ENCODE measurements around the gene TBC1D8.

Gene TBC1D8

GRCh38 chr2:101030866-101031554 is 120.2 kb downstream of the TBC1D8 start:
- in situ Hi-C loops (cut with MboI; ENCODE audit: low sequenced_read_pairs, unreplicated experiment), result no loop called here

GRCh38 chr2:101027852-101028251 is 123.3 kb downstream of the TBC1D8 start:
- no peak for DNase-seq (ENCODE audit: low spot score)
- no peak for TF ChIP-seq CTCF (IDR thresholded peaks at IDR 0.05; ENCODE audit: borderline replicate concordance, control extremely low read depth, extremely low read depth, insufficient read depth, missing control alignments)
- in situ Hi-C loops (cut with MboI; ENCODE audit: low sequenced_read_pairs, unreplicated experiment), result loop anchor here (10.0 kb wide), 1 partner anchor 127 kb away; the partner anchor contains the start of gene TBC1D8

More at GRCh38 chr2:101030866-101031554, 120.2 kb downstream of the TBC1D8 start:
- no peak for TF ChIP-seq CTCF (IDR thresholded peaks at IDR 0.05; ENCODE audit: borderline replicate concordance, control extremely low read depth, extremely low read depth, insufficient read depth, missing control alignments)
- DNase-seq (ENCODE audit: low spot score), result no peak

- in situ Hi-C loops (cut with MboI; ENCODE audit: low sequenced_read_pairs, unreplicated experiment), result loop anchor here (10.0 kb wide), 1 partner anchor 128 kb away; the partner anchor contains the start of gene TBC1D8
- DNase-seq (ENCODE audit: low spot score), result no peak
- no peak for TF ChIP-seq CTCF (IDR thresholded peaks at IDR 0.05; ENCODE audit: borderline replicate concordance, control extremely low read depth, extremely low read depth, insufficient read depth, missing control alignments)
These were observed 124.2 kb downstream of the TBC1D8 start for GRCh38 chr2:101026923-101027469.

- TF ChIP-seq CTCF (IDR thresholded peaks at IDR 0.05; ENCODE audit: borderline replicate concordance, control extremely low read depth, extremely low read depth, insufficient read depth, missing control alignments), result no peak
- DNase-seq (ENCODE audit: low spot score), result no peak
- in situ Hi-C loops (cut with MboI; ENCODE audit: low sequenced_read_pairs, unreplicated experiment), result loop anchor here (10.0 kb wide), 1 partner anchor 129 kb away; the partner anchor contains the start of gene TBC1D8
These were observed 124.9 kb downstream of the TBC1D8 start for GRCh38 chr2:101026253-101026701.

- in situ Hi-C loops (cut with MboI; ENCODE audit: low sequenced_read_pairs, unreplicated experiment), result loop anchor here (10.0 kb wide), 1 partner anchor 129 kb away; the partner anchor contains the start of gene TBC1D8
- no peak for DNase-seq (ENCODE audit: low spot score)
- no peak for TF ChIP-seq CTCF (IDR thresholded peaks at IDR 0.05; ENCODE audit: borderline replicate concordance, control extremely low read depth, extremely low read depth, insufficient read depth, missing control alignments)
These were observed 125.6 kb downstream of the TBC1D8 start for GRCh38 chr2:101025561-101025960.

- no peak for TF ChIP-seq CTCF (IDR thresholded peaks at IDR 0.05; ENCODE audit: borderline replicate concordance, control extremely low read depth, extremely low read depth, insufficient read depth, missing control alignments)
- no peak for DNase-seq (ENCODE audit: low spot score)
- in situ Hi-C loops (cut with MboI; ENCODE audit: low sequenced_read_pairs, unreplicated experiment), result loop anchor here (10.0 kb wide), 1 partner anchor 131 kb away; the partner anchor contains the start of gene TBC1D8
These were observed 127.7 kb downstream of the TBC1D8 start for GRCh38 chr2:101023327-101024107.

Data from GM13976 (cell line).